ENCODE results near the gene RICTOR. TPM values are rescaled to one million over a fixed set of nuclear protein-coding genes. Genes with fewer than 3 reads are reported as not detected.

Gene RICTOR
- total and polyA plus RNA-seq, 12 donors, result 3.1 to 88.3 (median 45.5) TPM

DNA sequence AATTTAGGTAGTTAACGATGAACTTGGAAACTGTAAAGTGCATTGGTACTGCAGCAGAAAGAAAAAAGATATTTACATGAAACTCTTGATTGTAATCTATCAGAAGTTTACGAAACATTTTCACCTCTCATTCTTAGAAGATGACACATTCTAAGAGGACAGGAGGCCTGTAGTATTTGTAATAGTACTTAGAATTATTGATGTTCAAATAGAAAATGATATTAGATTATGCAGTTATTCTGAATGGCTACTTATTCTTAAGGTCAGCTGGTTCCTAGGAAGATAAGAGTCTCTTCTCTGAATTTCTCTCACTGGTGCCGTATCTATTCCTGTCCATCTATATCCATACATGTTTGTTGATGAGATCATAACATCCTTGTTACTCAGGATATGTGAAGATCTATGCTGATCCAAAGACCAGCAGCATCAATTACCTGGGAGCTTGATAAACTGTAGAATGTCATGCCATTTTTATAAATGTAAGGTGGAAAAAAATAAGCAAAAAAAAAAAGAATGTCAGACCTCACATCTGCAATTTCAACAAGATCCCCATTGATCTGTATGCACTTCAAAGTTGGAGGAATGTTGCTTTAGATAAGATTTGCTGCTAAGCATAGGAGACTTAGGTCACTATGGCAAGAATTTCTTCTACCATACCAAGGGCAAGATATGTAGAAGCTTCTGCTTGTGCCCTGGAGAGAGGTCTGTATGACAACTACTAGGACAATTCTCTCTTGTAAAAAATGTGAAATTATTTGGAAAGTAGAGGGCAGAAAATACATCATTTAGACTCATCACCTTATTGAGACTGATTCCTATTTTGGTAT lies 42.4 kb upstream of the RICTOR start:
- peaks cover 0 to 7% (median 0%) of the 10 kb centered on the region in 9 donors for H3K4me1 ChIP-seq
- no peak for TF ChIP-seq CTCF (IDR thresholded peaks at IDR 0.05)
- H3K27me3 ChIP-seq, result peaks cover 0 to 4% (median 0%) of the 10 kb centered on the region in 7 donors
- no peaks in the 10 kb centered on the region for H3K9me3 ChIP-seq
- WGBS, 2 donors, result 90 to 92% methylated on average over 3 of the region's 3 CpGs
- H3K36me3 ChIP-seq, result peaks cover 0 to 98% (median 0%) of the 10 kb centered on the region in 9 donors
- H3K27ac ChIP-seq, result no peak overlapping the region
- no peak for ATAC-seq
- no peak overlapping the region for H3K4me3 ChIP-seq
- no peak for DNase-seq
- intact Hi-C loops (cut with DNase I), result no loop called here

DNA sequence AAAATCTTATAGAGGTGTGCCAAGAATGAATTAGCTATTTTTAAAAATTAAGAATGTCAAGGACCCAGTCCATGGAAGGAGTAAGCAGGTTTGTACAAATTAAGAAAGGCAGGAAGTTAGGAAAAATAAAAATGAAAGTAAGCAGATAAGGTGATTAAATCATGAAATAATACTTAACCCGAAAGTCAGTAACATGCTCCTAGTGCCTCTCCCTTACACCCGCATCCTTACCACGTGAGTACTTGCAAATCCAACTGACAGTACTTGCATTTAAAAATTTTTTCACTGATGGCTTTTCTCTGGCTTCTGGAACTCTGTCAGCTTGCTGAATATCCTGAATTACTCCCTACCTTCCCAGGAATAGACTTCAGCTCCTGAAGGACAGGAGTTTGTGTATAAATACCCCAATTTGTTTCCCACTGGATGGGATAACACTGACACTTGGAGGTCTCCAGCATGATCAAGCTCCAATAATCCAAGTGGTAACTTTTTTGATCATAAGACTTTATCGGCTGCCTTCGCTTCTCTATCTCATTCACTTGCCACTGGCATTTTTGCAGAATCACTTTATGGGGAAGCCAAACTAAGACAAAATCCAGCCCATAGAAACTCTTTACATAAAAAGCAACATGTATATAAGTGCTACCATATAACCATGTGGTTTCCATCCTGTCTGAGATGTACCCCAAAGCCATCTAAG lies 41.6 kb upstream of the RICTOR start:
- intact Hi-C loops (cut with DNase I), result no loop called here
- ATAC-seq, result no peak
- 61 to 72% methylated on average over 5 of the region's 5 CpGs for WGBS, 2 donors

DNA sequence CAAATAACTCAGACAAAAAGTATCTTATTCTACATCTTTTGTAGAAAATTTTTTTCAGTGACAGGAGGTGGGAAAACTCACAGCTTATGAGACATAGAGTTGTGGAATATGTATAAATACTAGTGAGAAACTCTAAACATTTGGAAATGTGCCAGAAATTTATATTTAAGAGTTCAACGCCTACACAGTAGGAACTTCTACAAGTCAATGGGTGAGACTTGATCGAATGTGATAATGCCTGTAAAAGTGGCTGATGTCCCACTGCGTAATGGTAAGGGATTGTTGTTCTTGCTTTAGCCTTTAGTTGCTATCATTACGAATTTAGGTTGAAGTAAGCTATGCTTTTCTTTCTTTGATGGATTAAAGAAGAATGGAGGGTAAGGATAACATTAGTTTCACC lies 40.0 kb upstream of the RICTOR start:
- intact Hi-C loops (cut with DNase I), result no loop called here
- TF ChIP-seq CTCF (IDR thresholded peaks at IDR 0.05), result no peak
- Histone ChIP-seq H3K27me3 (peaks cover 0 to 4% (median 0%) of the 10 kb centered on the region in 7 donors), H3K36me3 (peaks cover 0 to 98% (median 0%) of the 10 kb centered on the region in 9 donors), H3K4me3 (no peak overlapping the region), H3K9me3 (no peaks in the 10 kb centered on the region), H3K4me1 (peaks cover 0 to 7% (median 0%) of the 10 kb centered on the region in 9 donors), H3K27ac (no peak overlapping the region)
- DNase-seq (no peak), ATAC-seq (no peak)
- 85 to 87% methylated on average over 4 of the region's 4 CpGs for WGBS, 2 donors

More for the DNA sequence above, 41.6 kb upstream of the RICTOR start:
- Histone ChIP-seq H3K36me3 (peaks cover 0 to 98% (median 0%) of the 10 kb centered on the region in 9 donors), H3K4me3 (no peak overlapping the region), H3K9me3 (no peaks in the 10 kb centered on the region), H3K27me3 (peaks cover 0 to 4% (median 0%) of the 10 kb centered on the region in 7 donors), H3K27ac (peak overlapping the region in 1 of 10 donors; percentile 6), H3K4me1 (peaks cover 0 to 7% (median 0%) of the 10 kb centered on the region in 9 donors)
- no peak for TF ChIP-seq CTCF (IDR thresholded peaks at IDR 0.05)
- no peak for DNase-seq

DNA sequence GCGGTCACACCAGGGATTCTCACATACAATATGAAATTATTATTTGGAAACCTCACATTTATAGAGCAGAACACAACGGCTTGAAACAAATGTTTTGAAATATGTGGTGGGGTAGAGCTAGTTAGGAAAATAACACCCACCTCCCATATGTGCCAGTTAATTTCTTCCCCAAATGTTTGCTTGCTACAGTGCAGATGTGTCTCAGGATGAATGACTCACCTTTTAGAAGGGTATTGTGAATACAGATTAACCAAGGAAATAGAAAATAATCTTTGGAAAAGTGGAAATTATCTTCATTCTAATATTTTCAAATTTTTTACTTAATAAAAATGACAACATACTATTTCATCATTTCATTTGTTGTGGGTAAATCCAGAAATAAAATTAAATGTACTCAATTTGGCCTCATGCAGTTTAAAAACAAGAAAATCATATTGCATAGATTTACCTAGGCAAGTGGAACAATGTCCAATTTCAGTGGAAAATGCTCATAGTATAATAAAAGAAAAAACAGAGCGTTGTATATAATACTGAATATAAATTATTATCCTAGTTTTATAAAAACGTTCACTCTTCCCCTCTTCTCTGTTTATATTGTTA lies 39.3 kb upstream of the RICTOR start:
- Histone ChIP-seq H3K27ac (no peak overlapping the region), H3K4me3 (no peak overlapping the region), H3K4me1 (peaks cover 0 to 7% (median 0%) of the 10 kb centered on the region in 9 donors), H3K27me3 (peaks cover 0 to 4% (median 0%) of the 10 kb centered on the region in 7 donors), H3K9me3 (no peaks in the 10 kb centered on the region), H3K36me3 (peaks cover 0 to 98% (median 0%) of the 10 kb centered on the region in 9 donors)
- intact Hi-C loops (cut with DNase I), result no loop called here
- DNase-seq, result no peak
- WGBS, 2 donors, result 82 to 83% methylated on average over 4 of the region's 4 CpGs
- TF ChIP-seq CTCF (IDR thresholded peaks at IDR 0.05), result no peak
- ATAC-seq, result no peak
